ENCODE data around the gene GPRC5A. TPM values are rescaled to one million over a fixed set of nuclear protein-coding genes. Genes with fewer than 3 reads are reported as not detected.

The GPRC5A gene
- total and polyA plus RNA-seq, 2 of the 4 experiments (the other 2 are of a cell fraction) = 49.6 to 201 TPM

GRCh38 chr12:12901158-12901791, 9.9 kb downstream of the GPRC5A start:
- intact Hi-C loops (cut with micrococcal nuclease) = no loop called here
- BruUV-seq (replicated peaks) = no TSS peak
- CTCF ChIA-PET = interaction anchor here (0.6 kb wide), 1 partner anchor 63 kb away, joined by 7 read pairs; no protein-coding TSS in a partner anchor
- TF ChIP-seq CHD1 (IDR thresholded peaks at IDR 0.05; ENCODE audit: low read depth, low read length) = 0 out of 2 replicates have a peak, but pooled peaks have one; percentile 31
- peak; percentile 84 for TF ChIP-seq USF2 (IDR thresholded peaks at IDR 0.05; ENCODE audit: low read depth, low read length)
- TF ChIP-seq RFX5 (IDR thresholded peaks at IDR 0.05; ENCODE audit: low read depth, low read length) = no peak
- TF ChIP-seq RCOR1 (IDR thresholded peaks at IDR 0.05; ENCODE audit: insufficient replicate concordance, low read length) = peak; percentile 43
- TF ChIP-seq ELK1 (IDR thresholded peaks at IDR 0.05; ENCODE audit: borderline replicate concordance, low read depth, low read length) = no peak
- TF ChIP-seq POLR2A (IDR thresholded peaks at IDR 0.05; ENCODE audit: low read depth, low read length) = no peak
- peak; percentile 83 for TF ChIP-seq FOS (IDR thresholded peaks at IDR 0.05; ENCODE audit: low read depth, low read length)
- TF ChIP-seq RAD21 (IDR thresholded peaks at IDR 0.05; ENCODE audit: low read length) = 0 out of 2 replicates have a peak, but pooled peaks have one; percentile 25
- 0 out of 2 replicates have a peak, but pooled peaks have one; percentile 44 for TF ChIP-seq BHLHE40 (IDR thresholded peaks at IDR 0.05; ENCODE audit: low read depth, low read length)
- TF ChIP-seq SMC3 (IDR thresholded peaks at IDR 0.05; ENCODE audit: low read depth, low read length) = no peak
- TF ChIP-seq CEBPB (IDR thresholded peaks at IDR 0.05; ENCODE audit: low read depth, low read length) = peak; percentile 98
- no peak for TF ChIP-seq NFE2L2 (IDR thresholded peaks at IDR 0.05; ENCODE audit: low read depth, low read length)
- peak; percentile 18; the same call in 1 of the 2 replicates for TF ChIP-seq MAFK (IDR thresholded peaks at IDR 0.05; ENCODE audit: low read depth, low read length)
- no peak for TF ChIP-seq MXI1 (IDR thresholded peaks at IDR 0.05; ENCODE audit: borderline replicate concordance, low read depth, low read length)

More at GRCh38 chr12:12901158-12901791, 9.9 kb downstream of the GPRC5A start:
- peaks cover 15% of the 10 kb centered on the region; the same call in 1 of the 2 replicates for H3K36me3 ChIP-seq (ENCODE audit: control insufficient read depth, insufficient read depth, low read length)
- peaks cover 29 to 75% of the 10 kb centered on the region in 2 experiments; a peak in 3 of 4 replicates for H3K79me1 ChIP-seq (ENCODE audit: low read depth in 1 of 2, low read length in 2 of 2)
- peaks cover 30% of the 10 kb centered on the region for H3K4me1 ChIP-seq (ENCODE audit: control insufficient read depth, insufficient read depth, low read length)
- H3K27ac ChIP-seq (ENCODE audit: insufficient read depth, low read length) = peak overlapping the region; percentile 40
- H3K56ac ChIP-seq (ENCODE audit: extremely low read depth, insufficient read depth, low read length) = peak overlapping the region; percentile 65
- peak overlapping the region; percentile 88 for H2AK5ac ChIP-seq (ENCODE audit: low read depth, low read length)
- ATAC-seq (ENCODE audit: low read depth) (peak; percentile 69), DNase-seq (peak; percentile 94)
- peak overlapping the region; percentile 84 for H3K14ac ChIP-seq (replicated peaks; ENCODE audit: low read depth, low read length)
- POLR2A ChIA-PET (ENCODE audit: unreplicated experiment) = no interaction called here
- H3K27me3 ChIP-seq (ENCODE audit: control insufficient read depth, insufficient read depth, low read length) = no peaks in the 10 kb centered on the region
- H2BK15ac ChIP-seq (ENCODE audit: low read depth, low read length) = peak overlapping the region; percentile 78; the same call in 1 of the 3 replicates
- peak overlapping the region; percentile 94 for H2AK9ac ChIP-seq (replicated peaks; ENCODE audit: low read depth, low read length, poor library complexity)
- H4K91ac ChIP-seq (ENCODE audit: insufficient read depth, low read depth, low read length) = peak overlapping the region; percentile 85
- peak overlapping the region in 1 of 2 experiments; percentile 79; a peak in 2 of 4 replicates for H4K8ac ChIP-seq (ENCODE audit: low read depth in 2 of 2, low read length in 2 of 2)
- H4K5ac ChIP-seq (ENCODE audit: low read depth, low read length) = no peak overlapping the region
- WGBS, 2 experiments (ENCODE audit: extremely low coverage in 2 of 2, insufficient read length in 1 of 2) = 0% methylated on average over 2 of the region's 10 CpGs; no CpG with 5 or more reads in 1 of the 2 experiments
- H4K20me1 ChIP-seq (ENCODE audit: insufficient read depth, low read length) = peaks cover 34% of the 10 kb centered on the region
- H3K18ac ChIP-seq (ENCODE audit: low read depth, low read length) = peak overlapping the region; percentile 26
- H3K4me2 ChIP-seq (ENCODE audit: low read depth, low read length) = peak overlapping the region; percentile 83
- peak overlapping the region; percentile 92 for H3K23ac ChIP-seq (ENCODE audit: low read depth, low read length)
- peak overlapping the region; percentile 93 for H2BK5ac ChIP-seq (ENCODE audit: low read depth, low read length, poor library complexity, severe bottlenecking)
- H2BK120ac ChIP-seq (ENCODE audit: low read depth, low read length) = peak overlapping the region; percentile 84
- peak overlapping the region; percentile 79 for H2AFZ ChIP-seq (replicated peaks; ENCODE audit: low read length, poor library complexity)
- H2BK20ac ChIP-seq (ENCODE audit: low read depth, low read length) = peak overlapping the region; percentile 96
- no peaks in the 10 kb centered on the region for H3K9me3 ChIP-seq (ENCODE audit: control insufficient read depth, insufficient read depth, low read length)
- H3K4ac ChIP-seq (ENCODE audit: low read depth, low read length) = peak overlapping the region; percentile 91
- in situ Hi-C loops (cut with MboI; ENCODE audit: low sequenced_read_pairs) (loop anchor here (25.0 kb wide), 1 partner anchor 636 kb away; no protein-coding TSS in a partner anchor), dilution Hi-C loops (cut with HindIII; ENCODE audit: low sequenced_read_pairs, unreplicated experiment) (no loop called here)
- peaks cover 35% of the 10 kb centered on the region for H3K9me1 ChIP-seq (ENCODE audit: insufficient read depth, low read length)
- no peak overlapping the region for H3K4me3 ChIP-seq (ENCODE audit: insufficient read depth, low read depth, low read length)
- peak overlapping the region; percentile 7; the same call in 1 of the 2 replicates for H3K9ac ChIP-seq (ENCODE audit: low read depth, low read length)
